Thyroid gland (tissue), 4 donors: Measurements from ENCODE around the gene TMEM139. TPM values are rescaled to one million over a fixed set of nuclear protein-coding genes. Genes with fewer than 3 reads are reported as not detected.

Experiments
- DNase-seq, 2 donors: peaks; one replicate each; pipeline ENCODE4 v3.0.0-alpha.2; 2019
- H3K27ac ChIP-seq, 3 donors: fragments of 200-600 bp; sonication (generic); 1 replicate in 2 of 3; 2 replicates in 1 of 3; pipeline ENCODE4 v1.5.1; 2016 to 2019; ENCODE audit warnings: mild to moderate bottlenecking in 1 of 3, moderate library complexity in 1 of 3
- H3K27me3 ChIP-seq: fragments of 200-600 bp; sonication (generic); one replicate; pipeline ENCODE4 v1.5.1; 2019
- H3K36me3 ChIP-seq, 2 donors: fragments of 200-600 bp; sonication (generic); one replicate each; pipeline ENCODE4 v1.5.1; 2016 to 2019
- H3K4me1 ChIP-seq, 2 donors: fragments of 200-600 bp; sonication (generic); one replicate each; pipeline ENCODE4 v1.5.1; 2017 to 2019
- H3K4me3 ChIP-seq, 3 donors: fragments of 200-600 bp; sonication (generic); replicated peaks in 1 of 3; 1 replicate in 2 of 3; 2 replicates in 1 of 3; pipeline ENCODE4 v1.5.1; 2016; ENCODE audit warnings: mild to moderate bottlenecking in 1 of 3
- H3K9me3 ChIP-seq: fragments of 200-600 bp; sonication (generic); one replicate; pipeline ENCODE4 v1.5.1; 2017
- POLR2A ChIP-seq, 2 donors: fragments of 450-650 bp; IDR thresholded peaks; one replicate each; pipeline ENCODE4 v1.6.1; 2017; ENCODE audit warnings: antibody characterized with exemption in 2 of 2, mild to moderate bottlenecking in 2 of 2, moderate library complexity in 1 of 2
- WGBS, 2 donors: methylation state at CpG; one replicate each; pipeline ENCODE4 v1.1.5; 2017; 5-methylcytosine and 5-hydroxymethylcytosine counted together
- intact Hi-C: fragments of 100-400 bp; cut with DNase I; formaldehyde crosslinking; loops from one replicate; pipeline ENCODE4 v1.15.1; 2023
- total RNA-seq, 4 donors: library from RNA; depleted of rRNA; stranded (reverse); fragments of >200 nt; gene quantifications; one replicate each; pipeline ENCODE4 v1.2.3, GENCODE V29; 2016
- TF ChIP-seq, protein P1 (sequence below), 6 experiments: fragments of 200-600 bp in 3 of 6; fragments of 450-650 bp in 3 of 6; sonication (generic) in 3 of 6; IDR thresholded peaks; one replicate each; pipeline ENCODE4 v1.5.1; 2016 to 2019; ENCODE audit warnings: antibody characterized with exemption in 6 of 6, mild to moderate bottlenecking in 2 of 6, inconsistent platforms in 1 of 6, moderate library complexity in 1 of 6

The TMEM139 gene
- total RNA-seq, 4 donors from 2014 or later, result 6.6 to 50.2 (median 19.6) TPM

DNA sequence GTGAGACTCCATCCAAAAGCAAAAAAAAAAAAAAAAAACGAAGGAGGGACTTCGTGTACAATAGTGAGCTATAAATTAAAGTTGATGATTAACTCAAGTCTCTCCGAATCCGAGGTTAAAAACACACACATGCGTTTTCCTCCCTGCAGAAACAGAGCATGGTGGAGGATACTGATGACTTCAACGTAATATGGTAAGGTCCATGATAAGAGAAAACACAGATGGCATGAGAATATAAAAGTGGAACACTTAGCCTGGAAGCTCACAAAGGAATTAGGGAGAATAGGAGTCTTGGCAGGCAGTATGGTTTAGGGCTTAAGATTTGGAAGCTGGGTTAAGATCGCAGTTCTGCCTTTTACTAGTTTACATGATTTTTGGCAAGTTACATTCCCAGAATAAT lies 41.6 kb upstream of the TMEM139 start:
- Histone ChIP-seq H3K27me3 (no peaks in the 10 kb centered on the region), H3K4me3 (no peak overlapping the region), H3K27ac (no peak overlapping the region), H3K36me3 (no peaks in the 10 kb centered on the region), H3K4me1 (peaks cover 0 to 3% of the 10 kb centered on the region in 2 donors), H3K9me3 (no peaks in the 10 kb centered on the region)
- 81 to 83% methylated on average over 7 of the region's 7 CpGs for WGBS, 2 donors
- DNase-seq, result no peak
- intact Hi-C loops, result loop anchor here (5.0 kb wide), 3 partner anchors 49 to 174 kb away; no protein-coding TSS in a partner anchor
- TF ChIP-seq POLR2A (IDR thresholded peaks at IDR 0.05), result no peak
- TF ChIP-seq, protein P1, sequence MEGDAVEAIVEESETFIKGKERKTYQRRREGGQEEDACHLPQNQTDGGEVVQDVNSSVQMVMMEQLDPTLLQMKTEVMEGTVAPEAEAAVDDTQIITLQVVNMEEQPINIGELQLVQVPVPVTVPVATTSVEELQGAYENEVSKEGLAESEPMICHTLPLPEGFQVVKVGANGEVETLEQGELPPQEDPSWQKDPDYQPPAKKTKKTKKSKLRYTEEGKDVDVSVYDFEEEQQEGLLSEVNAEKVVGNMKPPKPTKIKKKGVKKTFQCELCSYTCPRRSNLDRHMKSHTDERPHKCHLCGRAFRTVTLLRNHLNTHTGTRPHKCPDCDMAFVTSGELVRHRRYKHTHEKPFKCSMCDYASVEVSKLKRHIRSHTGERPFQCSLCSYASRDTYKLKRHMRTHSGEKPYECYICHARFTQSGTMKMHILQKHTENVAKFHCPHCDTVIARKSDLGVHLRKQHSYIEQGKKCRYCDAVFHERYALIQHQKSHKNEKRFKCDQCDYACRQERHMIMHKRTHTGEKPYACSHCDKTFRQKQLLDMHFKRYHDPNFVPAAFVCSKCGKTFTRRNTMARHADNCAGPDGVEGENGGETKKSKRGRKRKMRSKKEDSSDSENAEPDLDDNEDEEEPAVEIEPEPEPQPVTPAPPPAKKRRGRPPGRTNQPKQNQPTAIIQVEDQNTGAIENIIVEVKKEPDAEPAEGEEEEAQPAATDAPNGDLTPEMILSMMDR (IDR thresholded peaks at IDR 0.05), result no peak

DNA sequence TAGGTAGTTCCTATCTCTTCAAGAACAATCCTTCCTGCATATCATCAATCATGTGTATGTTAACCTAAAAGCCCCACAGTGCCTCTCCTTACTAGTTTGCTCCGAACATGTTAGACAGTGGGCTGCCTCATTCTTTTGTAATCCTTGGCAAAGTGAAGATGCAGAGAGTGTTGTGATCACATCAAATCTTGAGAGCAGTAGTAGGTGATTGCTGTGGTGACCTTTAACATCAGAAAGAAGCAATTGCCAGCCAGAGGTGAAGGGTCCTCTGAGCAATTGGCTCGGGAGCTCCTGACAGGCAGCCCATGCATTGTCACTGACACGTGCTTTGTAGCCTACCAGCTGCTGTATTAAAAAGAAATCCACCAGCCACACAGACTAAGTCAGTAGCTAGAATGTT lies 41.1 kb upstream of the TMEM139 start:
- TF ChIP-seq, protein P1 (IDR thresholded peaks at IDR 0.05), result no peak
- 59 to 68% methylated on average over 3 of the region's 3 CpGs for WGBS, 2 donors
- DNase-seq, result no peak
- H3K9me3 ChIP-seq, result no peaks in the 10 kb centered on the region
- peaks cover 0 to 3% of the 10 kb centered on the region in 2 donors for H3K4me1 ChIP-seq
- intact Hi-C loops, result loop anchor here (5.0 kb wide), 3 partner anchors 49 to 174 kb away; no protein-coding TSS in a partner anchor
- no peaks in the 10 kb centered on the region for H3K36me3 ChIP-seq
- H3K4me3 ChIP-seq, result no peak overlapping the region
- no peaks in the 10 kb centered on the region for H3K27me3 ChIP-seq
- no peak overlapping the region for H3K27ac ChIP-seq

DNA sequence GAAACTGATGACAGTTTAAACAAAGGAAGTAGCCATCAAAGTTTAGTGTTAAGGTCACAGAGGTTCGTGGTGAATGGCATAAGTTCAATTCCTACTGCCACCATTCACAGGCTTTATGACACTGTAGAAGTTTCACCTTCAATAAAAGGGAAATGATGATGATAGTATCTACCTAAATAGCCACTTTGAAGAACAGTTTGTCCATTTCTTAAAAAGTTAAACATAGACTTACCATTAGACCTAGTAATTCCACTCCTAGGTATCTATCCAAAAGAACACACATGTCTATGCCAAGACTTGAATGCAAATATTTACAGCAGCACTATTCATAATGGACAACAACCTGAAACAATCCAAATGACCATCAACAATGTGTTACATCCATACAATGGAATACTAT lies 40.4 kb upstream of the TMEM139 start:
- Histone ChIP-seq H3K36me3 (no peaks in the 10 kb centered on the region), H3K27me3 (no peaks in the 10 kb centered on the region), H3K9me3 (no peaks in the 10 kb centered on the region), H3K4me3 (no peak overlapping the region), H3K4me1 (peaks cover 0 to 3% of the 10 kb centered on the region in 2 donors), H3K27ac (no peak overlapping the region)
- DNase-seq, result no peak
- intact Hi-C loops, result loop anchor here (5.0 kb wide), 3 partner anchors 48 to 173 kb away; no protein-coding TSS in a partner anchor
- no peak for TF ChIP-seq POLR2A (IDR thresholded peaks at IDR 0.05)
- TF ChIP-seq, protein P1 (IDR thresholded peaks at IDR 0.05), result no peak
- WGBS, 2 donors, result 61 to 87% methylated on average over 1 of the region's 1 CpG

DNA sequence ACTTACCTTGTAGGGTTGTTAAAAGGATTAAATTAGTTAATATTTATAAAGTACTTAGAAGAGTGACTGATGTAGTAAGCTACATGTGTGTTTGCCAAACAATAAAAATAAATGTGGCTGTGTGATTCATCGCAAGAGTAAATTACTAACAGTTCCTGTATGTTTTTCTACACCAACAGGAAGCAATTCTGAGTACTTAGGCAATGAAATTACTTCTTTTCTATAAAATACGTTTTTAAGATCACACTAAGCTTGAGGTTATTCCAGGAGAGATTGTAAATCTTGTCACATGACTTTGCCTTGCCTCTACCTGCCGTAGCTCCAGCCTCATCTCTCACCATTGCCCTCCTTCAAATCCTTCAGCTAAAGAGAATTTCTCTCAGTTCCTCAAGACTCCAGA lies 39.6 kb upstream of the TMEM139 start:
- no peaks in the 10 kb centered on the region for H3K36me3 ChIP-seq
- peaks cover 0 to 3% of the 10 kb centered on the region in 2 donors for H3K4me1 ChIP-seq
- no peaks in the 10 kb centered on the region for H3K9me3 ChIP-seq
- TF ChIP-seq, protein P1 (IDR thresholded peaks at IDR 0.05), result no peak
- no peak for TF ChIP-seq POLR2A (IDR thresholded peaks at IDR 0.05)
- WGBS, 2 donors, result 63 to 74% methylated on average over 3 of the region's 3 CpGs
- H3K27ac ChIP-seq, result no peak overlapping the region
- DNase-seq, result no peak
- intact Hi-C loops, result no loop called here
- H3K4me3 ChIP-seq, result no peak overlapping the region
- no peaks in the 10 kb centered on the region for H3K27me3 ChIP-seq

DNA sequence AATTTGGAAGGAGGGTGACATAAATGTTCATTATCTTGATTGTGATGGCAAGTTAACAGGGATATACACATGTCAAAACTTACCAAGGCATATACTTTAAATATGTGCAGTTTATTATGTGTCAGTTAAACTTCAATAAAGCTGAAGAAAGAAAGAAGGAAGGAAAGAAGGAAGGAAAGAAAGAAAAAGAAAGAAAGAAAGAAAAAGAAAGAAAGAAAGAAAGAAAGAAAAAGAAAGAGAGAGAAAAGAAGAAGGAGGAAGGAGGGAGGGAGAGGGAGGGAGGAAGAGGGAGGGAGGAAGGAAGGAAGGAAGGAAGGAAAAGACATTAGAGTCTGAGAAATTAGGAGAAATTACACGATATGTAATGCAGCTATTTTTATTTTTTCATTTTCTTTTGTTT lies 37.4 kb upstream of the TMEM139 start:
- H3K27ac ChIP-seq, result no peak overlapping the region
- TF ChIP-seq, protein P1 (IDR thresholded peaks at IDR 0.05), result no peak
- TF ChIP-seq POLR2A (IDR thresholded peaks at IDR 0.05), result no peak
- WGBS, 2 donors, result 68 to 71% methylated on average over 1 of the region's 1 CpG

More for the DNA sequence above, 37.4 kb upstream of the TMEM139 start:
- H3K4me3 ChIP-seq, result no peak overlapping the region
- no peaks in the 10 kb centered on the region for H3K4me1 ChIP-seq
- no peak for DNase-seq
- H3K36me3 ChIP-seq, result no peaks in the 10 kb centered on the region
- H3K9me3 ChIP-seq, result no peaks in the 10 kb centered on the region
- intact Hi-C loops, result no loop called here
- no peaks in the 10 kb centered on the region for H3K27me3 ChIP-seq
